Loucy (cell line): ENCODE measurements around the gene ALK.

Experiments used
- H2AFZ ChIP-seq: fragments of 200-600 bp; sonication (generic); 2 replicates; pipeline ENCODE4 v1.6.0; 2016; ENCODE audit warnings: antibody characterized with exemption, mild to moderate bottlenecking, low read length, moderate library complexity
- H3F3A ChIP-seq: fragments of 200-600 bp; 2 replicates; pipeline ENCODE4 v1.6.0; 2016; ENCODE audit warnings: antibody characterized with exemption, low read depth, mild to moderate bottlenecking
- H3K27me3 ChIP-seq: fragments of 200-600 bp; sonication (generic); 2 replicates; pipeline ENCODE4 v1.6.1; 2014; ENCODE audit warnings: low read length, mild to moderate bottlenecking; ENCODE audit not compliant: insufficient read depth, poor library complexity, severe bottlenecking
- H3K36me3 ChIP-seq: fragments of 200-600 bp; sonication (generic); 2 replicates; pipeline ENCODE4 v1.6.1; 2016; ENCODE audit warnings: low read length; ENCODE audit not compliant: insufficient read depth
- H3K4me1 ChIP-seq: fragments of 200-600 bp; sonication (generic); 2 replicates; pipeline ENCODE4 v1.5.1; 2014; ENCODE audit warnings: low read length, mild to moderate bottlenecking; ENCODE audit not compliant: insufficient read depth, poor library complexity, severe bottlenecking
- H3K4me2 ChIP-seq: fragments of 200-600 bp; sonication (generic); 2 replicates; pipeline ENCODE4 v1.6.0; 2014; ENCODE audit warnings: antibody characterized with exemption, low read length, low read depth, mild to moderate bottlenecking; ENCODE audit not compliant: poor library complexity, severe bottlenecking
- H3K4me3 ChIP-seq: fragments of 200-600 bp; sonication (generic); 2 replicates; pipeline ENCODE4 v1.5.1; 2014; ENCODE audit warnings: low read length, mild to moderate bottlenecking, mixed read lengths; ENCODE audit not compliant: poor library complexity, severe bottlenecking
- H3K79me2 ChIP-seq: fragments of 200-600 bp; sonication (generic); 2 replicates; pipeline ENCODE4 v1.6.1; 2014; ENCODE audit warnings: low read length; ENCODE audit not compliant: insufficient read depth
- H3K9ac ChIP-seq: fragments of 200-600 bp; sonication (generic); 2 replicates; pipeline ENCODE4 v1.6.0; 2014; ENCODE audit warnings: mild to moderate bottlenecking, low read depth, low read length, moderate library complexity; ENCODE audit not compliant: poor library complexity, severe bottlenecking
- H3K9me2 ChIP-seq: fragments of 200-600 bp; sonication (generic); replicated peaks from 2 replicates; pipeline ENCODE4 v1.6.1; 2016; ENCODE audit warnings: low read depth, low read length, mixed read lengths
- H3K9me3 ChIP-seq: fragments of 200-600 bp; sonication (generic); 2 replicates; pipeline ENCODE4 v1.6.1; 2014; ENCODE audit warnings: mild to moderate bottlenecking, antibody characterized with exemption, low read length, low read depth; ENCODE audit not compliant: insufficient read depth
- H4K20me1 ChIP-seq: fragments of 200-600 bp; sonication (generic); 2 replicates; pipeline ENCODE4 v1.6.0; 2014; ENCODE audit warnings: antibody characterized with exemption, low read length, mild to moderate bottlenecking; ENCODE audit not compliant: insufficient read depth, poor library complexity, severe bottlenecking
- EZH2phosphoT487 ChIP-seq: fragments of 200-600 bp; IDR thresholded peaks from 2 replicates; pipeline ENCODE4 v1.6.1; 2018; ENCODE audit warnings: antibody characterized with exemption, mild to moderate bottlenecking, moderate library complexity, borderline replicate concordance
- TF ChIP-seq, protein P1 (sequence below): fragments of 200-600 bp; sonication (generic); conservative IDR thresholded peaks from 2 replicates; pipeline ENCODE4 v1.5.1; 2014; ENCODE audit warnings: mild to moderate bottlenecking, antibody characterized with exemption, low read length

ALK gene

DNA sequence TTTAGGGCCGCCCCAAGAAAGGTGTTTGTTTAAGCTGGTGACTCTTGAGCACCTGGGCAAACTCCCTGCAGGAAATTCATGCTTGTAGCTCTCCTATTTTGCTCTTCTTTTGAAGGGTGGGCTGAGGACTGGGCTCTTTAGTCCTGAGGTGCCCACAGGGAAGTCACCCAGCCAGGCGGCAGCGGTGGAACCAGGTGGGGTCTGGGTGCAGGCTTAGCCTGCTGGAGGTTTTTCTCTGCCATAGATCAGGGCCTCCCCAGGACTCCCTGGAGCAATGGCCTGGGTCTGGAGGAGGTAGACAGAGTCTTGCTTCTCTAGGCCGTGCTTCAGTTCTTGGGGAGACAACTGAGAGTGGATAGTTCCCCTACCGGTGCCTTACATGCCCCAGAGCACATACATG lies 706.3 kb downstream of the ALK start:
- no peak overlapping the region for H3K9ac ChIP-seq
- H3K36me3 ChIP-seq, result no peaks in the 10 kb centered on the region
- no peaks in the 10 kb centered on the region for H3K27me3 ChIP-seq
- H3K79me2 ChIP-seq, result no peaks in the 10 kb centered on the region
- H3F3A ChIP-seq, result no peaks in the 10 kb centered on the region
- no peak overlapping the region for H2AFZ ChIP-seq
- TF ChIP-seq, protein P1, sequence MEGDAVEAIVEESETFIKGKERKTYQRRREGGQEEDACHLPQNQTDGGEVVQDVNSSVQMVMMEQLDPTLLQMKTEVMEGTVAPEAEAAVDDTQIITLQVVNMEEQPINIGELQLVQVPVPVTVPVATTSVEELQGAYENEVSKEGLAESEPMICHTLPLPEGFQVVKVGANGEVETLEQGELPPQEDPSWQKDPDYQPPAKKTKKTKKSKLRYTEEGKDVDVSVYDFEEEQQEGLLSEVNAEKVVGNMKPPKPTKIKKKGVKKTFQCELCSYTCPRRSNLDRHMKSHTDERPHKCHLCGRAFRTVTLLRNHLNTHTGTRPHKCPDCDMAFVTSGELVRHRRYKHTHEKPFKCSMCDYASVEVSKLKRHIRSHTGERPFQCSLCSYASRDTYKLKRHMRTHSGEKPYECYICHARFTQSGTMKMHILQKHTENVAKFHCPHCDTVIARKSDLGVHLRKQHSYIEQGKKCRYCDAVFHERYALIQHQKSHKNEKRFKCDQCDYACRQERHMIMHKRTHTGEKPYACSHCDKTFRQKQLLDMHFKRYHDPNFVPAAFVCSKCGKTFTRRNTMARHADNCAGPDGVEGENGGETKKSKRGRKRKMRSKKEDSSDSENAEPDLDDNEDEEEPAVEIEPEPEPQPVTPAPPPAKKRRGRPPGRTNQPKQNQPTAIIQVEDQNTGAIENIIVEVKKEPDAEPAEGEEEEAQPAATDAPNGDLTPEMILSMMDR, result no peak
- no peak for TF ChIP-seq EZH2phosphoT487
- H3K9me2 ChIP-seq, result no peaks in the 10 kb centered on the region
- H3K4me3 ChIP-seq, result no peak overlapping the region
- no peaks in the 10 kb centered on the region for H3K4me1 ChIP-seq
- no peak overlapping the region for H3K4me2 ChIP-seq
- no peaks in the 10 kb centered on the region for H3K9me3 ChIP-seq
- no peaks in the 10 kb centered on the region for H4K20me1 ChIP-seq

DNA sequence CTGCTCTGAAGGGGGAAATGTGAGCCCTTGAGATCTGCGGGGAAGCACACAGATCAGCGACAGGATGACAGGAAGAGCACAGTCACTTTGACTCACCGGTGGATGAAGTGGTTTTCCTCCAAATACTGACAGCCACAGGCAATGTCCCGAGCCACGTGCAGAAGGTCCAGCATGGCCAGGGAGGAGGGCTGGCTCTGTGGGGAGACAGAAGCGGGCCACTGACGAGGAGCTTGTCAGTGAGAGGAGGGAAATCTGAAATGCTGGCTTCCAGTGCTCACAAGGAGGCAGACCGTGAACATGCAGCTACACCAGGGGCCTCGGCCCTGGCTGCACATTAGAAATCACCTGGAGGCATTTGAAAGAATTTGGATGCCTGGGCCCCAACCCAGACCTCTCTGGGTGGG lies 707.5 kb downstream of the ALK start:
- Histone ChIP-seq H2AFZ (no peak overlapping the region), H4K20me1 (no peaks in the 10 kb centered on the region), H3K4me2 (no peak overlapping the region), H3F3A (no peaks in the 10 kb centered on the region), H3K27me3 (no peaks in the 10 kb centered on the region), H3K36me3 (no peaks in the 10 kb centered on the region), H3K79me2 (no peaks in the 10 kb centered on the region), H3K4me3 (no peak overlapping the region), H3K4me1 (no peaks in the 10 kb centered on the region), H3K9ac (no peak overlapping the region), H3K9me2 (no peaks in the 10 kb centered on the region), H3K9me3 (no peaks in the 10 kb centered on the region)
- TF ChIP-seq, protein P1, result no peak
- TF ChIP-seq EZH2phosphoT487, result no peak

DNA sequence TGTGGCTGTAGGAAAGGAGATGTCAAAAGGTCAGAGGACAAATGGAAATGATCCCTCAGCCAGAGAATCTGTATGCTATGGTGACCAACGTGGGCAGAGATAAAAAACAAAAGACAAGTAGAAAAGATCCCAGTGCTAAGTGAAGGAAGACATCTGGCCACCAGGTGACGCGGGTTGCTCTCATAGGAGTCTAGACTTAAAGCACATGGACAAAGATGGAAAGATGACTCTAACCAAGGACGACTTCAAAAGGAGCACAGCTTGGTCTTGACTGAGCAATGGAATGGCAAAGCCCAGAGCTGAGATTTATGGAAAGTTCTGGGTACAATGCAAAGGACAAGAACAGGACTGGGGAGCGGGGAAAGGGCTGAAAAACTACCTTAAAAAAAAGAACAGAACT lies 709.4 kb downstream of the ALK start:
- Histone ChIP-seq H3K4me3 (no peak overlapping the region), H3K79me2 (no peaks in the 10 kb centered on the region), H3K9ac (no peak overlapping the region), H3F3A (no peaks in the 10 kb centered on the region), H3K4me2 (no peak overlapping the region), H3K27me3 (no peaks in the 10 kb centered on the region), H3K9me3 (no peaks in the 10 kb centered on the region), H3K36me3 (no peaks in the 10 kb centered on the region), H4K20me1 (no peaks in the 10 kb centered on the region), H3K4me1 (no peaks in the 10 kb centered on the region), H3K9me2 (no peaks in the 10 kb centered on the region), H2AFZ (no peak overlapping the region)
- TF ChIP-seq, protein P1, result no peak
- no peak for TF ChIP-seq EZH2phosphoT487
